IPS-15b (cell line): ENCODE data around the gene CCDC188.

ENCODE experiments used
- H3K27me3 ChIP-seq: one replicate; pipeline ENCODE4 v1.6.1; 2013; ENCODE audit warnings: low read length; ENCODE audit not compliant: control insufficient read depth, insufficient read depth
- H3K36me3 ChIP-seq: one replicate; pipeline ENCODE4 v1.6.1; 2013; ENCODE audit warnings: low read length; ENCODE audit not compliant: control insufficient read depth, insufficient read depth
- H3K4me1 ChIP-seq: one replicate; pipeline ENCODE4 v1.6.1; 2013; ENCODE audit warnings: mild to moderate bottlenecking, low read length; ENCODE audit not compliant: control insufficient read depth, insufficient read depth
- H3K4me3 ChIP-seq: one replicate; pipeline ENCODE4 v1.5.1; 2013; ENCODE audit warnings: low read depth, low read length
- H3K9ac ChIP-seq: one replicate; pipeline ENCODE4 v1.6.1; 2013; ENCODE audit warnings: low read depth, mild to moderate bottlenecking, low read length
- H3K9me3 ChIP-seq: one replicate; pipeline ENCODE4 v1.6.1; 2013; ENCODE audit warnings: mild to moderate bottlenecking, low read length; ENCODE audit not compliant: control insufficient read depth, insufficient read depth

Gene CCDC188

GRCh38 chr22:20182365-20182764, 31.5 kb upstream of the CCDC188 start:
- Histone ChIP-seq H3K4me1 (no peaks in the 10 kb centered on the region), H3K4me3 (no peak overlapping the region), H3K9me3 (no peaks in the 10 kb centered on the region), H3K36me3 (no peaks in the 10 kb centered on the region), H3K27me3 (no peaks in the 10 kb centered on the region), H3K9ac (no peak overlapping the region)

GRCh38 chr22:20181884-20182236, 31.0 kb upstream of the CCDC188 start:
- Histone ChIP-seq H3K9ac (no peak overlapping the region), H3K4me1 (no peaks in the 10 kb centered on the region), H3K27me3 (no peaks in the 10 kb centered on the region)

GRCh38 chr22:20181194-20181883, 30.5 kb upstream of the CCDC188 start:
- H3K4me1 ChIP-seq: no peaks in the 10 kb centered on the region

More at GRCh38 chr22:20181884-20182236, 31.0 kb upstream of the CCDC188 start:
- Histone ChIP-seq H3K9me3 (no peaks in the 10 kb centered on the region), H3K4me3 (no peak overlapping the region), H3K36me3 (no peaks in the 10 kb centered on the region)

GRCh38 chr22:20180640-20181039, 29.8 kb upstream of the CCDC188 start:
- no peaks in the 10 kb centered on the region for H3K27me3 ChIP-seq
- no peak overlapping the region for H3K4me3 ChIP-seq
- H3K9ac ChIP-seq: no peak overlapping the region
- no peaks in the 10 kb centered on the region for H3K9me3 ChIP-seq
- H3K4me1 ChIP-seq: no peaks in the 10 kb centered on the region
- no peaks in the 10 kb centered on the region for H3K36me3 ChIP-seq

More at GRCh38 chr22:20181194-20181883, 30.5 kb upstream of the CCDC188 start:
- Histone ChIP-seq H3K4me3 (no peak overlapping the region), H3K9me3 (no peaks in the 10 kb centered on the region), H3K9ac (no peak overlapping the region), H3K36me3 (no peaks in the 10 kb centered on the region), H3K27me3 (no peaks in the 10 kb centered on the region)

GRCh38 chr22:20180245-20180630, 29.4 kb upstream of the CCDC188 start:
- H3K4me1 ChIP-seq: no peaks in the 10 kb centered on the region
- H3K9me3 ChIP-seq: no peaks in the 10 kb centered on the region
- H3K9ac ChIP-seq: no peak overlapping the region
- no peak overlapping the region for H3K4me3 ChIP-seq
- no peaks in the 10 kb centered on the region for H3K36me3 ChIP-seq
- H3K27me3 ChIP-seq: no peaks in the 10 kb centered on the region

- H3K27me3 ChIP-seq: no peaks in the 10 kb centered on the region
- no peaks in the 10 kb centered on the region for H3K9me3 ChIP-seq
- no peaks in the 10 kb centered on the region for H3K4me1 ChIP-seq
- H3K4me3 ChIP-seq: no peak overlapping the region
- H3K9ac ChIP-seq: no peak overlapping the region
- no peaks in the 10 kb centered on the region for H3K36me3 ChIP-seq
These were observed 28.8 kb upstream of the CCDC188 start for GRCh38 chr22:20179455-20180244.

GRCh38 chr22:20178915-20179227, 28.0 kb upstream of the CCDC188 start:
- Histone ChIP-seq H3K4me1 (no peaks in the 10 kb centered on the region), H3K4me3 (no peak overlapping the region), H3K9ac (no peak overlapping the region), H3K9me3 (no peaks in the 10 kb centered on the region), H3K36me3 (no peaks in the 10 kb centered on the region), H3K27me3 (no peaks in the 10 kb centered on the region)

GRCh38 chr22:20178075-20178914, 27.4 kb upstream of the CCDC188 start:
- Histone ChIP-seq H3K4me1 (no peaks in the 10 kb centered on the region), H3K9ac (no peak overlapping the region), H3K36me3 (no peaks in the 10 kb centered on the region), H3K27me3 (no peaks in the 10 kb centered on the region), H3K4me3 (no peak overlapping the region), H3K9me3 (no peaks in the 10 kb centered on the region)

- H3K27me3 ChIP-seq: no peaks in the 10 kb centered on the region
- no peaks in the 10 kb centered on the region for H3K36me3 ChIP-seq
- no peak overlapping the region for H3K4me3 ChIP-seq
- no peak overlapping the region for H3K9ac ChIP-seq
- H3K4me1 ChIP-seq: no peaks in the 10 kb centered on the region
- no peaks in the 10 kb centered on the region for H3K9me3 ChIP-seq
These were observed 26.5 kb upstream of the CCDC188 start for GRCh38 chr22:20177217-20177911.

GRCh38 chr22:20176421-20177085, 25.7 kb upstream of the CCDC188 start:
- Histone ChIP-seq H3K4me3 (no peak overlapping the region), H3K4me1 (no peaks in the 10 kb centered on the region), H3K9ac (no peak overlapping the region), H3K27me3 (no peaks in the 10 kb centered on the region), H3K9me3 (no peaks in the 10 kb centered on the region), H3K36me3 (no peaks in the 10 kb centered on the region)

GRCh38 chr22:20175597-20175900, 24.7 kb upstream of the CCDC188 start:
- Histone ChIP-seq H3K27me3 (no peaks in the 10 kb centered on the region), H3K9me3 (no peaks in the 10 kb centered on the region), H3K9ac (no peak overlapping the region), H3K4me3 (no peak overlapping the region), H3K4me1 (no peaks in the 10 kb centered on the region), H3K36me3 (no peaks in the 10 kb centered on the region)
